ENCODE data around the gene RPL37. TPM values are rescaled to one million over a fixed set of nuclear protein-coding genes. Genes with fewer than 3 reads are reported as not detected.

The RPL37 gene
- total RNA-seq, 1 donor from 2014 or later: 1,090 TPM

GRCh38 chr5:40879163-40879942 lies 44.3 kb upstream of the RPL37 start:
- no peak overlapping the region for H3K27ac Mint-ChIP-seq (ENCODE audit: unreplicated experiment)

GRCh38 chr5:40877371-40877988 lies 42.5 kb upstream of the RPL37 start:
- Histone ChIP-seq H3K27me3 (ENCODE audit: insufficient read depth, low read length) (no peaks in the 10 kb centered on the region), H3K9me3 (ENCODE audit: insufficient read depth, low read depth, low read length) (peaks cover 4% of the 10 kb centered on the region), H3K36me3 (ENCODE audit: insufficient read depth, low read length) (no peaks in the 10 kb centered on the region), H2AFZ (ENCODE audit: low read depth, low read length) (no peak overlapping the region), H3K4me1 (ENCODE audit: insufficient read depth, low read length) (no peaks in the 10 kb centered on the region), H3K79me2 (ENCODE audit: insufficient read depth, low read length) (no peaks in the 10 kb centered on the region), H3K27ac (ENCODE audit: low read depth, low read length) (no peak overlapping the region), H3K4me2 (ENCODE audit: low read length) (no peak overlapping the region), H4K20me1 (ENCODE audit: insufficient read depth, low read length) (no peaks in the 10 kb centered on the region), H3K9ac (ENCODE audit: low read length) (no peak overlapping the region), H3K4me3 (ENCODE audit: insufficient read depth, low read depth, low read length) (no peak overlapping the region)
- H3K27ac Mint-ChIP-seq (ENCODE audit: unreplicated experiment): no peak overlapping the region
- TF ChIP-seq CTCF (IDR thresholded peaks at IDR 0.05; ENCODE audit: insufficient read depth, low read depth, low read length) (no peak), EZH2 (IDR thresholded peaks at IDR 0.05; ENCODE audit: insufficient read depth, low read length) (no peak)
- no peak overlapping the region for H3K4me3 Mint-ChIP-seq (ENCODE audit: unreplicated experiment)
- DNase-seq (ENCODE audit: low read depth): no peak
- H3K27me3 Mint-ChIP-seq (ENCODE audit: low read depth, unreplicated experiment): no peaks in the 10 kb centered on the region
- no peaks in the 10 kb centered on the region for H3K36me3 Mint-ChIP-seq (ENCODE audit: low read depth, unreplicated experiment)
- peaks cover 21% of the 10 kb centered on the region for H3K9me3 Mint-ChIP-seq (ENCODE audit: unreplicated experiment)
- H3K4me1 Mint-ChIP-seq (ENCODE audit: low read depth, unreplicated experiment): no peaks in the 10 kb centered on the region
- no peak for FAIRE-seq

More at GRCh38 chr5:40879163-40879942, 44.3 kb upstream of the RPL37 start:
- peak; percentile 5 for FAIRE-seq
- Mint-ChIP-seq H3K4me1 (ENCODE audit: low read depth, unreplicated experiment) (no peaks in the 10 kb centered on the region), H3K9me3 (ENCODE audit: unreplicated experiment) (peaks cover 28% of the 10 kb centered on the region), H3K4me3 (ENCODE audit: unreplicated experiment) (no peak overlapping the region), H3K27me3 (ENCODE audit: low read depth, unreplicated experiment) (no peaks in the 10 kb centered on the region), H3K36me3 (ENCODE audit: low read depth, unreplicated experiment) (no peaks in the 10 kb centered on the region)
- TF ChIP-seq EZH2 (IDR thresholded peaks at IDR 0.05; ENCODE audit: insufficient read depth, low read length): no peak
- TF ChIP-seq CTCF (IDR thresholded peaks at IDR 0.05; ENCODE audit: insufficient read depth, low read depth, low read length): peak; percentile 36
- Histone ChIP-seq H2AFZ (ENCODE audit: low read depth, low read length) (no peak overlapping the region), H3K27me3 (ENCODE audit: insufficient read depth, low read length) (no peaks in the 10 kb centered on the region), H3K9me3 (ENCODE audit: insufficient read depth, low read depth, low read length) (peaks cover 4% of the 10 kb centered on the region), H3K9ac (ENCODE audit: low read length) (no peak overlapping the region), H3K27ac (ENCODE audit: low read depth, low read length) (no peak overlapping the region), H3K36me3 (ENCODE audit: insufficient read depth, low read length) (no peaks in the 10 kb centered on the region), H3K4me1 (ENCODE audit: insufficient read depth, low read length) (no peaks in the 10 kb centered on the region), H3K4me3 (ENCODE audit: insufficient read depth, low read depth, low read length) (no peak overlapping the region), H3K4me2 (ENCODE audit: low read length) (peak overlapping the region; percentile 20), H3K79me2 (ENCODE audit: insufficient read depth, low read length) (no peaks in the 10 kb centered on the region), H4K20me1 (ENCODE audit: insufficient read depth, low read length) (no peaks in the 10 kb centered on the region)
- DNase-seq (ENCODE audit: low read depth): peak; percentile 4

GRCh38 chr5:40875958-40876357 lies 40.9 kb upstream of the RPL37 start:
- no peak overlapping the region for H3K4me3 Mint-ChIP-seq (ENCODE audit: unreplicated experiment)
- no peak for FAIRE-seq
- H3K4me1 Mint-ChIP-seq (ENCODE audit: low read depth, unreplicated experiment): no peaks in the 10 kb centered on the region
- no peaks in the 10 kb centered on the region for H3K36me3 Mint-ChIP-seq (ENCODE audit: low read depth, unreplicated experiment)
- no peak overlapping the region for H3K4me3 ChIP-seq (ENCODE audit: insufficient read depth, low read depth, low read length)
- peaks cover 11% of the 10 kb centered on the region for H3K9me3 Mint-ChIP-seq (ENCODE audit: unreplicated experiment)
- H3K9ac ChIP-seq (ENCODE audit: low read length): no peak overlapping the region
- no peak overlapping the region for H2AFZ ChIP-seq (ENCODE audit: low read depth, low read length)
- H3K9me3 ChIP-seq (ENCODE audit: insufficient read depth, low read depth, low read length): peaks cover 4% of the 10 kb centered on the region
- no peak overlapping the region for H3K4me2 ChIP-seq (ENCODE audit: low read length)
- no peaks in the 10 kb centered on the region for H3K4me1 ChIP-seq (ENCODE audit: insufficient read depth, low read length)
- H3K27ac Mint-ChIP-seq (ENCODE audit: unreplicated experiment): no peak overlapping the region
- H3K27ac ChIP-seq (ENCODE audit: low read depth, low read length): no peak overlapping the region
- H3K36me3 ChIP-seq (ENCODE audit: insufficient read depth, low read length): no peaks in the 10 kb centered on the region
- H3K27me3 Mint-ChIP-seq (ENCODE audit: low read depth, unreplicated experiment): no peaks in the 10 kb centered on the region
- H3K27me3 ChIP-seq (ENCODE audit: insufficient read depth, low read length): no peaks in the 10 kb centered on the region
- TF ChIP-seq CTCF (IDR thresholded peaks at IDR 0.05; ENCODE audit: insufficient read depth, low read depth, low read length) (no peak), EZH2 (IDR thresholded peaks at IDR 0.05; ENCODE audit: insufficient read depth, low read length) (no peak)
- no peaks in the 10 kb centered on the region for H4K20me1 ChIP-seq (ENCODE audit: insufficient read depth, low read length)
- H3K79me2 ChIP-seq (ENCODE audit: insufficient read depth, low read length): no peaks in the 10 kb centered on the region
- no peak for DNase-seq (ENCODE audit: low read depth)
